ENCODE data around the gene C22orf23. TPM values are rescaled to one million over a fixed set of nuclear protein-coding genes. Genes with fewer than 3 reads are reported as not detected.
A peak's percentile ranks its signal among the peaks of the same experiment; 100 is the strongest.

Gene C22orf23
- 0.30 TPM for total RNA-seq
- long read RNA-seq, partial matches to known transcripts = 0 of 7 reads
- long read RNA-seq, other reads (novel, unspliced or antisense) = 7 of 7 reads

- DNase-seq = peak; percentile 99
- peak; percentile 99 for ATAC-seq (ENCODE audit: poor library complexity)
- intact Hi-C loops (cut with DNase I) = no loop called here
These were observed at the start of gene C22orf23, which contains the start of gene POLR2F for GRCh38 chr22:37953437-37954179. C22orf23 (minus strand) TSS chr22:37953601; CDS start chr22:37953149, 452 bp downstream. POLR2F (plus strand) TSS chr22:37953699; CDS start chr22:37953788, 89 bp downstream.

- intact Hi-C loops (cut with DNase I) = no loop called here
- ATAC-seq (ENCODE audit: poor library complexity) = peak; percentile 14
- DNase-seq = no peak
These were observed 46.4 kb upstream of the C22orf23 start for GRCh38 chr22:37999640-38000272.

- intact Hi-C loops (cut with DNase I) = no loop called here
- DNase-seq (no peak), ATAC-seq (ENCODE audit: poor library complexity) (no peak)
These were observed 45.8 kb upstream of the C22orf23 start for GRCh38 chr22:37999236-37999635.

- ATAC-seq (ENCODE audit: poor library complexity) = no peak
- intact Hi-C loops (cut with DNase I) = no loop called here
- no peak for DNase-seq
These were observed 45.1 kb upstream of the C22orf23 start for GRCh38 chr22:37998543-37998942.

- intact Hi-C loops (cut with DNase I) = no loop called here
- no peak for ATAC-seq (ENCODE audit: poor library complexity)
- DNase-seq = no peak
These were observed 43.3 kb upstream of the C22orf23 start for GRCh38 chr22:37996515-37997246.

- intact Hi-C loops (cut with DNase I) = no loop called here
- ATAC-seq (ENCODE audit: poor library complexity) = peak; percentile 10
- no peak for DNase-seq
These were observed 42.7 kb upstream of the C22orf23 start for GRCh38 chr22:37996079-37996478.

- ATAC-seq (ENCODE audit: poor library complexity) (no peak), DNase-seq (no peak)
- intact Hi-C loops (cut with DNase I) = no loop called here
These were observed 42.1 kb upstream of the C22orf23 start for GRCh38 chr22:37995460-37995859.

GRCh38 chr22:37994982-37995381 lies 41.6 kb upstream of the C22orf23 start:
- no peak for DNase-seq
- ATAC-seq (ENCODE audit: poor library complexity) = no peak
- intact Hi-C loops (cut with DNase I) = no loop called here

- intact Hi-C loops (cut with DNase I) = no loop called here
- DNase-seq (no peak), ATAC-seq (ENCODE audit: poor library complexity) (no peak)
These were observed 40.6 kb upstream of the C22orf23 start for GRCh38 chr22:37994049-37994448.

- intact Hi-C loops (cut with DNase I) = no loop called here
- no peak for ATAC-seq (ENCODE audit: poor library complexity)
- no peak for DNase-seq
These were observed 38.5 kb upstream of the C22orf23 start for GRCh38 chr22:37991731-37992442.

GRCh38 chr22:37990862-37991261 lies 37.5 kb upstream of the C22orf23 start:
- intact Hi-C loops (cut with DNase I) = no loop called here
- DNase-seq (no peak), ATAC-seq (ENCODE audit: poor library complexity) (no peak)

- intact Hi-C loops (cut with DNase I) = no loop called here
- DNase-seq = peak; percentile 66
- ATAC-seq (ENCODE audit: poor library complexity) = peak; percentile 58
These were observed 36.9 kb upstream of the C22orf23 start for GRCh38 chr22:37990301-37990700.

- intact Hi-C loops (cut with DNase I) = no loop called here
- ATAC-seq (ENCODE audit: poor library complexity) = no peak
These were observed 36.0 kb upstream of the C22orf23 start for GRCh38 chr22:37989146-37990045.

GRCh38 chr22:37986371-37986770 lies 33.0 kb upstream of the C22orf23 start:
- intact Hi-C loops (cut with DNase I) = no loop called here
- DNase-seq (no peak), ATAC-seq (ENCODE audit: poor library complexity) (no peak)

More at GRCh38 chr22:37989146-37990045, 36.0 kb upstream of the C22orf23 start:
- no peak for DNase-seq

- ATAC-seq (ENCODE audit: poor library complexity) (no peak), DNase-seq (no peak)
- intact Hi-C loops (cut with DNase I) = no loop called here
These were observed 32.4 kb upstream of the C22orf23 start for GRCh38 chr22:37985751-37986281.

GRCh38 chr22:37985050-37985585 lies 31.7 kb upstream of the C22orf23 start:
- ATAC-seq (ENCODE audit: poor library complexity) (no peak), DNase-seq (no peak)
- intact Hi-C loops (cut with DNase I) = no loop called here
